ENCODE measurements around the gene GPR35.

The GPR35 gene

GRCh38 chr2:240629968-240630770 is 4.9 kb downstream of the GPR35 start:
- no peaks in the 10 kb centered on the region for H3K36me3 ChIP-seq (ENCODE audit: insufficient read depth, low read length)
- DNase-seq = no peak
- H2AFZ ChIP-seq (ENCODE audit: low read depth, low read length) = no peak overlapping the region
- H3K9ac ChIP-seq (ENCODE audit: low read depth, low read length) = no peak overlapping the region
- H3K27me3 ChIP-seq (ENCODE audit: insufficient read depth, low read length, poor library complexity) = no peaks in the 10 kb centered on the region
- no peak overlapping the region for H3K4me3 ChIP-seq (ENCODE audit: low read depth in 1 of 2, low read length in 2 of 2)
- no peaks in the 10 kb centered on the region for H4K20me1 ChIP-seq (ENCODE audit: insufficient read depth, low read length)
- H3K4me2 ChIP-seq (ENCODE audit: insufficient read depth, low read length) = no peak overlapping the region
- peaks cover 18% of the 10 kb centered on the region for H3K9me3 ChIP-seq (ENCODE audit: insufficient read depth, low read length, severe bottlenecking)
- no peaks in the 10 kb centered on the region for H3K4me1 ChIP-seq (ENCODE audit: insufficient read depth, low read length)
- no peak for ATAC-seq (ENCODE audit: insufficient read depth, low read depth)
- H3K27ac ChIP-seq (ENCODE audit: low read length) = no peak overlapping the region
- no peaks in the 10 kb centered on the region for H3K79me2 ChIP-seq (ENCODE audit: insufficient read depth, low read length)
- no peak for TF ChIP-seq EZH2 (IDR thresholded peaks at IDR 0.05; ENCODE audit: borderline replicate concordance, low read depth, low read length, severe bottlenecking)
- no peak for TF ChIP-seq CTCF (IDR thresholded peaks at IDR 0.05; ENCODE audit: borderline replicate concordance, extremely low read depth, low read length, poor library complexity, severe bottlenecking)

GRCh38 chr2:240630771-240631547 is 5.7 kb downstream of the GPR35 start:
- peaks cover 18% of the 10 kb centered on the region for H3K9me3 ChIP-seq (ENCODE audit: insufficient read depth, low read length, severe bottlenecking)
- no peak overlapping the region for H3K4me3 ChIP-seq (ENCODE audit: low read depth in 1 of 2, low read length in 2 of 2)
- no peak overlapping the region for H3K4me2 ChIP-seq (ENCODE audit: insufficient read depth, low read length)
- DNase-seq (no peak), ATAC-seq (ENCODE audit: insufficient read depth, low read depth) (no peak)
- no peaks in the 10 kb centered on the region for H3K27me3 ChIP-seq (ENCODE audit: insufficient read depth, low read length, poor library complexity)
- no peak overlapping the region for H2AFZ ChIP-seq (ENCODE audit: low read depth, low read length)
- H3K36me3 ChIP-seq (ENCODE audit: insufficient read depth, low read length) = no peaks in the 10 kb centered on the region
- H4K20me1 ChIP-seq (ENCODE audit: insufficient read depth, low read length) = no peaks in the 10 kb centered on the region
- no peak for TF ChIP-seq EZH2 (IDR thresholded peaks at IDR 0.05; ENCODE audit: borderline replicate concordance, low read depth, low read length, severe bottlenecking)
- TF ChIP-seq CTCF (IDR thresholded peaks at IDR 0.05; ENCODE audit: borderline replicate concordance, extremely low read depth, low read length, poor library complexity, severe bottlenecking) = no peak
- H3K4me1 ChIP-seq (ENCODE audit: insufficient read depth, low read length) = no peaks in the 10 kb centered on the region
- H3K27ac ChIP-seq (ENCODE audit: low read length) = no peak overlapping the region
- no peak overlapping the region for H3K9ac ChIP-seq (ENCODE audit: low read depth, low read length)
- H3K79me2 ChIP-seq (ENCODE audit: insufficient read depth, low read length) = no peaks in the 10 kb centered on the region

GRCh38 chr2:240631548-240632305 is 6.4 kb downstream of the GPR35 start:
- DNase-seq (no peak), ATAC-seq (ENCODE audit: insufficient read depth, low read depth) (no peak)
- Histone ChIP-seq H3K36me3 (ENCODE audit: insufficient read depth, low read length) (no peaks in the 10 kb centered on the region), H3K9me3 (ENCODE audit: insufficient read depth, low read length, severe bottlenecking) (peaks cover 18% of the 10 kb centered on the region), H3K79me2 (ENCODE audit: insufficient read depth, low read length) (no peaks in the 10 kb centered on the region), H3K27ac (ENCODE audit: low read length) (no peak overlapping the region), H2AFZ (ENCODE audit: low read depth, low read length) (no peak overlapping the region), H3K4me3 (ENCODE audit: low read depth in 1 of 2, low read length in 2 of 2) (no peak overlapping the region), H3K9ac (ENCODE audit: low read depth, low read length) (no peak overlapping the region), H3K4me2 (ENCODE audit: insufficient read depth, low read length) (no peak overlapping the region), H4K20me1 (ENCODE audit: insufficient read depth, low read length) (no peaks in the 10 kb centered on the region), H3K4me1 (ENCODE audit: insufficient read depth, low read length) (no peaks in the 10 kb centered on the region), H3K27me3 (ENCODE audit: insufficient read depth, low read length, poor library complexity) (no peaks in the 10 kb centered on the region)
- TF ChIP-seq CTCF (IDR thresholded peaks at IDR 0.05; ENCODE audit: borderline replicate concordance, extremely low read depth, low read length, poor library complexity, severe bottlenecking) (no peak), EZH2 (IDR thresholded peaks at IDR 0.05; ENCODE audit: borderline replicate concordance, low read depth, low read length, severe bottlenecking) (no peak)

All from DND-41 (cell line).